HG03066 (cell line): ENCODE measurements around the gene KRT84.

ENCODE experiments used
- ATAC-seq: cut with Tn5 transposase; IDR thresholded peaks from one replicate; pipeline ENCODE4 v1.9.1; 2021; ENCODE audit warnings: low read depth; ENCODE audit not compliant: unreplicated experiment

The KRT84 gene, protein sequence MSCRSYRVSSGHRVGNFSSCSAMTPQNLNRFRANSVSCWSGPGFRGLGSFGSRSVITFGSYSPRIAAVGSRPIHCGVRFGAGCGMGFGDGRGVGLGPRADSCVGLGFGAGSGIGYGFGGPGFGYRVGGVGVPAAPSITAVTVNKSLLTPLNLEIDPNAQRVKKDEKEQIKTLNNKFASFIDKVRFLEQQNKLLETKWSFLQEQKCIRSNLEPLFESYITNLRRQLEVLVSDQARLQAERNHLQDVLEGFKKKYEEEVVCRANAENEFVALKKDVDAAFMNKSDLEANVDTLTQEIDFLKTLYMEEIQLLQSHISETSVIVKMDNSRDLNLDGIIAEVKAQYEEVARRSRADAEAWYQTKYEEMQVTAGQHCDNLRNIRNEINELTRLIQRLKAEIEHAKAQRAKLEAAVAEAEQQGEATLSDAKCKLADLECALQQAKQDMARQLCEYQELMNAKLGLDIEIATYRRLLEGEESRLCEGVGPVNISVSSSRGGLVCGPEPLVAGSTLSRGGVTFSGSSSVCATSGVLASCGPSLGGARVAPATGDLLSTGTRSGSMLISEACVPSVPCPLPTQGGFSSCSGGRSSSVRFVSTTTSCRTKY

GRCh38 chr12:52385226-52385702, at the start of gene KRT84:
Gene KRT84 (minus strand): TSS chr12:52385652. CDS start chr12:52385585, 67 bp downstream.
- ATAC-seq, result no peak

GRCh38 chr12:52434760-52435530, 49.5 kb upstream of the KRT84 start:
- no peak for ATAC-seq

GRCh38 chr12:52434081-52434733, 48.8 kb upstream of the KRT84 start, which contains the start of gene KRT75:
Gene KRT75 (minus strand): TSS chr12:52434371. CDS start chr12:52434304, 67 bp downstream.
- no peak for ATAC-seq

DNA sequence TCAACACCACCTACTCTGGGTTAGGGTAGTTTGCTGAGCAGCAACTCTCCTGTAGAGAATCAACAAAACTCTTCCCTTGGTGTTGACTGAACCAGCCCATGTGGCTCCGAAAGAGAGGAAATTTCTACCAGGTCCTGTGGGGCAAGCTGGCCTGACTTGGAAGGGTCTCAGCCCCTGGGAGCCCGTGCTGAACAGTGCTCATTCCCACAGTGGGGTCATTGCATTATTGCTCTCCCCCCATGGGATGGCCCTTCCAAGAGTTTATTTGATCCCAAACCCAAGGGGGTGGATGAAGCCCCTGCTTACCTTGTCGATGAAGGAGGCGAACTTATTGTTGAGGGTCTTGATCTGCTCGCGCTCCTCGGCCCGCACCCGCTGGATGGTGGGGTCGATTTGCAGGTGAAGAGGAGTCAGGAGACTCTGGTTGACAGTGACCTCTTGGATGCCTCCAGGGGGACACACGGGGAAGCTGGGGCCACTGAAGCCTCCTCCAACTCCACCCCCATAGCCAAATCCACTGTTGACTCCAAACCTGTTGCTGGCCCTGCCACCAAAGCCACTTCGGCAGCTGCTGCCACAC, 48.1 kb upstream of the KRT84 start:
- ATAC-seq, result no peak

- no peak for ATAC-seq
Observed at GRCh38 chr12:52432559-52433207, 47.2 kb upstream of the KRT84 start.

- ATAC-seq, result no peak
Observed at GRCh38 chr12:52428121-52428520, 42.7 kb upstream of the KRT84 start.

GRCh38 chr12:52427083-52427482, 41.6 kb upstream of the KRT84 start:
- no peak for ATAC-seq

DNA sequence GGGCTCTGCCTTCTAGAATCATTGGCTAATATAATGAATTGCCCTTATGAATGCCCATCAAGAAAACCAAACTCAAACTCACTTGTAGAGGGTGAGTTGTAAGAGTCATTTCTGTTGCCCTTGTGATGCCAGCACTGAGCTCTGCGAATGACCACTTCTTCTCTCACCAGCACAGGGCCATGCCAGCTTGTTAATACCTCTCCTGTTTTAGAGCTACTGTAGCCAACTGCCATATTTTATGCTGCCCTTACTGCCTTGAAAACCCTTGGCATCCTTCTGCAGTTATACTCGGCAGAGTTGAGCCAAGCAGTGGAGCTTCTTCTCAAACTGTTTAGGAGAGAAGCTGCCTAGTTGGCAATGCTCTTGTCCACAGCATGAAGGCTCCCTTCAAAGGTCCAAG, 40.6 kb upstream of the KRT84 start:
- ATAC-seq, result no peak

GRCh38 chr12:52425466-52425865, 40.0 kb upstream of the KRT84 start:
- no peak for ATAC-seq

DNA sequence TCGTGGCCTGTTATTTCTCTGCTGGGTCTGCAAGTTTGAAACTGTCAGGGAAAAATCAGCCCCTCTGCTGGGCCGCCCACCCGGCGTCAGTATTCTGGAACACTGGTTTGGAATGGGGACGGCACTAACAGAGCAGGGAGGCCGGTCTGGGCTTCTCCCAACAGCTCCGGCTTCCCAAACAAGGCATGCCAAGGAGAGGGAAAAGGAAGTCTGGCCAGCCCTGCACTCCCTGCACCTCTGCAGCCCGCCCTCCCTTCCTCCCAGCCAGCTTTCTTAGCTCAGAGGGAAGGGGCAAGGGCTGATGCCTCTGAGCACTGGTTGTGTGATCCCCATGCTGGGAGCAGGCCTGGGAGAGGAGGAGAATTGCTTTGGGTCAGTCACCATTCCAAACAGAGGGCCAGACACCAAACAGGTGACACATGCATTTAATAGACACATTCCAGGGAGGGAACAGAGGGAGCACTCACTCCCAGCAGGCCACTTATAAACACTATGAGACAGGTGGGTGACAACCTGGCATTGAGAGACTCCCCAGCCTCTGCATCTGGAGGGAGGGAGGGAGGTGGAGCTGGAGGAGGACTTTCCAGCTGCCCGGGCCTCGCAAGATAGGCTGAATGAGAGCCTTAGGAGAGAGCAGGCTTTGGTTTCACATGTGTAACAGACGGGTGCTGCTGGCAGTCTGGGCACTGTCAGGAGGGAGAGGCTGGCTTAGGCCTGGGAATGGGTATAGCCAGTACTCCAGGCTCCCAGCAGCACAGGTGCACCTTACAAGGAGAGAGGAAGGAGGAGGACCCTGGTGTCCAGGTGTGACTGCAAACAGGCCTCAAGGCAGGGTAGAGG, 38.4 kb upstream of the KRT84 start:
- ATAC-seq, result no peak

DNA sequence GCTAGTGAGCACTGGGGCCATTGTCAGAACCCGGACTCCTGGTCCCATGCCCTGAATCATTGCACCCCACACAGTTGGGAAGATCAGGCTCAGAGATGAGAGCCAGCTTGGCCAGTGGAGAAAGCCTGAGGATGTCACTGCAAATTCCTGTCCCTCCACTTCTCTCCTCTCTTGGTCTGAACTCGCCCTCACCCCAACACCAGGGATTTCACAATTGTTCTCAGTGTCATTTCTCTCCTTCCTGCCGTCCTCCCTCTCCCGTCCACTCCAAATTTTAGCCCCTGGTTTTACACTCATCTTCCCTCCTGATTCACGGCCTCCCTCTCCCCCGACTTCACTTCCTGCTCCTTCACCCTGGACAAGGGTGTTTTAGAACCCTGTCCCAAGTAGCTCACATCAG, 37.6 kb upstream of the KRT84 start:
- ATAC-seq, result no peak

DNA sequence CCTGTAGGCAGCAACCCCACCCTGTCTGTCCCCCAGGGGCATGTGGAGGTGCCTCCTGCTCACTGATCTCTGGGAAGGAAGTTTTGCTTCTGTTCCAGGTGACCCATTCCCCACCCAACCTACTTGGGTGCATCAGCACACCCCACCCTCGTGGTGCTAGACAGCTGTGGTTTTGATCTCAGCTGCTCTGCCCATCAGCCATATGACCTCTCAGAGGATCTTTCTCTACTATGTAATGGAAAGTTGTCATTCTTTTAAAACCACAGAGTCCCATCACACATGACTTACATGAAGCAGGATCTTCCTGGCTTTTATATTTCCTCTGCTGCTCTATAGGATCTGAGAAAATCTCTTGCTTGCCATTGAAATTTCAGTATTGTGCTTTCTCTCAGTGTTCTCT, 34.2 kb upstream of the KRT84 start:
- no peak for ATAC-seq

DNA sequence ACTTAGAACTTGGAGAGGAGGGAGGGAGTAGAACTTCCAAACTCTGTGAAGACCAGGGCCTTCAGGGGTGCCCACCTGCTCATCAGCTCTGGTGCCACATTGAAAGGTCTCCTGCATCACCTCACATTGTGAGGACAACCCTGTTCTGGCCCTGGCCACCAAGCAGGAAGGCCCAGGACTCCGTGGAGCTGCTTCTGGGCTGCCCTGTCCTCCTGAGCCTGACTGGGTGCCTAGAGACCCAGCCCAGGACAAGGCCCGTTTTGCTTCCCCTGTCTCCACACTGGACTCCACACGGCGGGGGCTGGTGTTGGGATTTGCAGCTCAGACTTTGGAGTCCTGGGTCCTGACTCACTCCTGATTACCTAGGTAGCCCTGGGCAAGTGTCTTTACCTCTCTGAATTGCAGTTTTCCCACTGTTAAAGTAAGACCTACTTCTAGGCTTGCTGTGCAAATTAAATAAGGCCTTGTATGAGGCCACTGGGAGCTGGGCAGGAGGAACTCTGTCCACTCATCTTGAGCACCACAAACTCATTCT, 33.2 kb upstream of the KRT84 start:
- ATAC-seq, result no peak

DNA sequence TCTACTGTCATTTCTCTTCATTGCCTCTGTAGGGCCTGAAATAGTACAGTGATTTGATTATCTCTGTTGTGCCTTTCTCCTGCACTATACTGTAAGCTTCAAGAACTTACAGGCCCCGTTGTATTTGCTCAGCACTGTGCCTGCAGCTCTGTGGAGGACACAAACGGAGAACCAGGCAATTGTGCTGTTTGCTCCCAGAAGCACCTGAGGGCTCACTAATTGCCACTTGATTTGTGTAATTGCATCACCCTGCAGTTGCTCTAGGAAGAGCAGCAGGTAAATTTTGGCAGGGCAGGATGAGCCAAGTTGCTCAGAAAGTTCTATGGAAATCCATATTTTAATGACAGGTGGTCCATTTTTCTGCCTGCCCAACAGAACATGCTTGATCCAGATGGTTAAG, 32.3 kb upstream of the KRT84 start:
- ATAC-seq, result no peak

GRCh38 chr12:52416795-52417194, 31.3 kb upstream of the KRT84 start:
- no peak for ATAC-seq

DNA sequence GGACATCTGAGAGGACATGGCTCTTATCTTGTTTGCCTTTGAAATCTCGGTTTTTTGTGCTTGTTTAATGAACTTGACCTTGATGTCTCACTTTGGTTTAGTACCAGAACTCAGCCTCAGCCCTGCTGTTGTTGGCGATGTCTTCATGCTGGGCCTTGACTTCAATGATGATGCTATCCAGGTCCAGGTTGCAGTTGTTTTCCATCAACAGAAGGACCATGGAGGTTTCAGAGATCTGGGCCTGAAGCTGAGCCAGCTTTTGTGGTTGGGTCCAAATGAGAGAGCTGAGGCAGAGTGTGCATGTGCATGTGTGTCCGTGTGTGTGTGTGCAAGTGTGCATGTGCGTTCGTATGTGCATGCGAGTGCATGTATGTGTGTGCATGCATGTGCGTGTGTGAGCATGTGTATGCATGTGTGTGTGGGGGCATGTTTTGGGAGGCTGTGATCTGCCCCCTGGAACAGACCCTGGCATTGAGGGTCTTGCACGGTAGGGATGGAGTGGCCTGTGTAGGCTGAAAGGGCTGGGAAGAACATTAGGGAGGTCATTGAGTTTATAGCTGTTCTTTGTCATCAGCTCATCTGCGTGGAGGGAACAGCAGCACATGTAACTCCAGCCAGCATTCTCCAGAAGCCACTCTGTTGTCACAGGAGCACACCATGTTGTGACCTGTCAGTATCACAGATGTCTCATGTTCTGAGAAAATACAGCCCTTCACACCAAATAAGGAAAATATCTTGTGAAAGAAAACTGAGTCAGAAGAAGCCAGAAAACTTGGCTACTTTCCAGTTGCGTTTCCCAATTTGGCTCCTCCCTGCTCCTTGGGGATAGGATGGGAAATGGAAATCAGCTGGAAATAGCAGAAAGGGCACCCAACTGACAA, 30.7 kb upstream of the KRT84 start:
- ATAC-seq, result no peak

GRCh38 chr12:52414936-52415335, 29.5 kb upstream of the KRT84 start:
- no peak for ATAC-seq
